NCI-H774 (cell line): Measurements from ENCODE around the gene PRXL2B.
A peak's percentile ranks its signal among the peaks of the same experiment; 100 is the strongest.

Experiments used
- DNase-seq: peaks from one replicate; lab custom pipeline; 2025; lab: John Stamatoyannopoulos, UW

Gene PRXL2B

DNA sequence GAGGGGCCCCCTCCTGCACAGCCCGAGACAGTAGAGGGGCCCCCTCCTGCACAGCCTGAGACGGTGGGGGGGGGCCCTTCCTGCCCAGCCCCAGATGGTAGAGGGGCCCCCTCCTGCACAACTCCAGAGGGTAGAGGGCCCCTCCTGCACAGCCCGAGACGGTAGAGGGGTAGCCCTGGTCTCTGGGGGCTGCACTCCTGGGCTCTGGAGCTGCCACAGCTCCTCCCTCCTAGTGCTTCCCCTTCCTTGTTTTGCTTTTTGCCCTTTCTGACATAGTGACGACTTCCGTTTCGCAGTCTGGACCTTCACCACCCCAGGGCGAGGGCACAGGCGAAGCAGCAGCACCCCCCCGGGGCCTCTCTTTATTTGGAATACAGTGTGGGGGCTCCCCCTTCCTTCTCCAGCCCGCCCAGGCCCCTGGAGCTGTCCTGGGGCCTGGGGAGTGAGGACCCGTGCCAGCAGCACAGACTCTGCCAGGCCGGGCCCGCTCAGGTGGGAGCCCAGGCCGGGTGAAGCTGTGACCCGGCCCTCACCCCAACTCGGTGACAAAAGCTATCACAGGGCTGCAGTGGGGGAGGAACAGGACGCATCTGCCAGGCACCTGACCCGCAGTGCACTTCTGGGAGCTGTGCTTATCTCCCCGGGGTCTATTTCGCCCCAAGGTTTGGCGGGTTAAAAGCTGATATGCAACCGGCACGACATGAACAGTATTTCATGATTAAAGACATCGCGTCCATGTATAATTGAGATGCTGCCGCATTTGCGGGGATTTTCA, 1.1 kb upstream of the PRXL2B start:
- DNase-seq: peak; percentile 1

DNA sequence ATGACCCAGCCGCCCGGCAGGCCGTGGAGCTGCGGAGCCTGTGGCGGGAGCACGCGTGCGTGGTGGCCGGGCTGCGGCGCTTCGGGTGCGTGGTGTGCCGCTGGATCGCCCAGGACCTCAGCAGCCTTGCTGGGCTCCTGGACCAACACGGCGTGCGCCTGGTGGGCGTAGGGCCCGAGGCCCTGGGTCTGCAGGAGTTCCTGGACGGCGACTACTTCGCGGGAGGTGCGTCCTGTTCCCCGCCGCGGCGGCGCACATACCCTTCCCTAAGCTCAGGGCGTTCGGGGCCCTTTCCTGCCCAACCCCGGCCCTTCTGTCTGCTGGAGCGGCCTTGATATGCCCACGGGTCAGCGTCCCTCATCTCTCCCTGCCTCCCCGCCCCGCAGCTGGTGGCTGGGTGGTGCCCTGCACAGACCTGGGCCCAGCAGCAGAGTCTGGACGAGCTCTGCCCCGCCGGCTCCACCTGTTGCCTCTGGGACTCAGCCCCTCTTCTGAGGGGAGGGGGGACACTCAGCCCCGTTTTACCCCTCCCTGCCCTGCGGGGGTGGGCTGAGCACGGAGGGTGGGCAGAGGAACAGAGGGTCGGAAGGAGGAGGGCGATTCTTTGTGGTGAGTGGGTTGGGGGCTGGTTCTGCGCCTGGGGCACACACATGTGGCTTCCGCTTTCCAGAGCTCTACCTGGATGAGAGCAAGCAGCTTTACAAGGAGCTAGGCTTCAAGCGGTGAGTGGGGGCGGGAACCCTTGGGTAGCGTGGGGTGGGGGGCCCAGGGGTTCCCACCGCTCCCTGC, 688 bp downstream of the PRXL2B start:
- DNase-seq: no peak

DNA sequence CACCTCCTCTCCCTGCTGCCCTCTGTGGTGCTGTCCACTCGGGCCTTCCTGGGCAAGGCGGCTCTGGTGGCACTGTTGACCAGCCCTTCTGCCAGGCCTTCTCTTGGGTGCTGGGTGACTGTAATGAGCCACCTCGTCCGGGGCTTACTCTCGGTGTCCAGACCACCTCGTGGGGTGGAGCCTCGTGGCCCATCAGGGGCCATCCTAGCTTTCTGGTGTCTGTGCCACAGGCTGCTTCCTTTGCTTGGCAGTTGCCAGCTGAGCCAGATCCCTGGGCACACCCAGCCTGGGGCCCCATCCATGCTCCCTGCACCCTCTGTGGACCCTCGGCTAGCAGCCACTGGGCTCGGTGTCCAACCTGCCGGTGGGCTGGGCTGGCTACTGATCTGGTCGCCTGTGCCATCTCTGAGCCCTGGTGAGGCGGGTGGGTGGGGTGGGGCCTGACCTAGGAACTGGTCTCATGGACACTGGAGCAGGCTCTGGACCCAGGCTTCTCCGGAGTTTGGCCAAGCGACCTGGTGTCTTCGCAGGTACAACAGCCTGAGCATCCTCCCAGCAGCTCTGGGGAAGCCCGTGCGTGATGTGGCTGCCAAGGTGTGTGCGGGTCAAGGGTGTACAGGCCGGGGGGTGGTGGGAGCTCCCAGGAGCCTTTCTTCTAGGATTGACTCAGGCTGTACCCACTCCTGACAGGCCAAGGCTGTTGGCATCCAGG, 1.4 kb downstream of the PRXL2B start:
- DNase-seq: no peak

DNA sequence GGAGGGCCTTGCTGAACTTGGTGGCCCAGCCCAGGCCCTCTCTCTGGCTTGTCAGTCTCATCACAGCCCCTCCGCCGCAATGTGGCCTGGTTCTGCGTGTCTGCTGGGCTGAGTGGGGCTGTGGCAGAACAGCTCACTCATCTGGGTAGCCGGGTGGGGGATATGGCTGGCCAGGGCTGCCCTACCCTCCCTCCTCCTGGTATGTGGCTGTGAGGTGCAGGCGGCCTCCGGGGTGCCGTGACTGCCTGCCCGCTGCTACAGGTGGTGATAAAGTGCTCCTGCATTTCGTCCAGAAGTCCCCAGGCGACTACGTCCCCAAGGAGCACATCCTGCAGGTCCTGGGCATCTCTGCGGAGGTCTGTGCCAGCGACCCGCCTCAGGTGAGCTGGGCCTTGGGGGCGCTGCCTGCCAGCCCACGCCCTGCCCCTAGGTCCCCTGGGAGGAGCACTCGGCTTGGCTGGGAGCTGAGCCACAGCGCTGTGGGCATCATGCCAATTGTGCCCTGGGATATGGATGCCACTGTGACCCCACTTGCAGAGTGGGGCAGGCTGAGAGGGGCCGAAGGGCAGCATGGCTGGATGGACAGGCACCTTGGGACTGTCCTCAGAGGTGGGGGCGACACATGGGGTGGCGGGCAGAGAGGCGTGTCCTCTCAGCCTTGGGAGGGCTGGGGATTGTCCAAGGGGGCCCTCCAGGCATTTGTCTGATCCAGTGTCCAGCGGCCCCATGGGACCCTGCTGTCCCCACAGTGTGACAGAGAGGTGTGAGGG, 2.3 kb downstream of the PRXL2B start:
- no peak for DNase-seq

DNA sequence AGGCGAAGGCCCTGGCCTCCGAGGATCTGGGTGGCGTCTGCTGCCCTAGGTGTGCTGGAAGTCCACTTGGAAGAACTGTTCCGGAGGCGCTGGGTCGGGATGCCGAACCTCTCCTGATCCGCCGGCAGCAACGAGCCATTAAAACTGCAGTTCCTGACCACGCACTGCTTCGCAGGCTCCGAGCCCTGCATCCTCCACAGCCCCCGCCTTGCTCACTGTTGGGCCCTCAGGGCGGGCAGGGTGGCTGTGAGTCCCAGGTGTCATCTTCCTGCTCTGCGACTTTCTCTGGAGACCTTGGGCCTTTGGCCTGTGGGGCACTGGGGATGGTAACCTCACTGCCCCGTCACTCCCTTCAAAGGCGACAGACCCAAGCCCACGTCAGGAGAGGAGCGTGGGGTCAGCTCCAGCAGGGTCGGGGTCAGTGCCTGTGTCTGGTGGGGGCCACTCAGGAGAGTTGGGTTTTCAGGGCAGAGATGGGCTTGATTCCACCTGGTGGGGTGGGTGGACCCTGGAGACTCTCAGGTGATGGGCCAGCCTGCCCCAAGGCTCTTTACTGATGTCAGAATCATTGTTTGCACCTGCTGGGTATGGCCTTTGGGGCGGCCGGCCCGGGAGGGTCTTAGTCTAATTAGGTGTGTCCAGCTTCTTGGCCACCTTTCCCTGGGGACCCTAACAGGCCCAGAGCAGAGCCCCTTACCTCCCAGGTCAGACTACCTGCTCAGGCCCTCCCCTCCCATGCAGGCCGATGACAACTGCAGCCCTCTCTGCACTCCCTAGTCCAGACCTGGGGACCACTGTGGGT, 3.1 kb downstream of the PRXL2B start:
- DNase-seq: no peak

DNA sequence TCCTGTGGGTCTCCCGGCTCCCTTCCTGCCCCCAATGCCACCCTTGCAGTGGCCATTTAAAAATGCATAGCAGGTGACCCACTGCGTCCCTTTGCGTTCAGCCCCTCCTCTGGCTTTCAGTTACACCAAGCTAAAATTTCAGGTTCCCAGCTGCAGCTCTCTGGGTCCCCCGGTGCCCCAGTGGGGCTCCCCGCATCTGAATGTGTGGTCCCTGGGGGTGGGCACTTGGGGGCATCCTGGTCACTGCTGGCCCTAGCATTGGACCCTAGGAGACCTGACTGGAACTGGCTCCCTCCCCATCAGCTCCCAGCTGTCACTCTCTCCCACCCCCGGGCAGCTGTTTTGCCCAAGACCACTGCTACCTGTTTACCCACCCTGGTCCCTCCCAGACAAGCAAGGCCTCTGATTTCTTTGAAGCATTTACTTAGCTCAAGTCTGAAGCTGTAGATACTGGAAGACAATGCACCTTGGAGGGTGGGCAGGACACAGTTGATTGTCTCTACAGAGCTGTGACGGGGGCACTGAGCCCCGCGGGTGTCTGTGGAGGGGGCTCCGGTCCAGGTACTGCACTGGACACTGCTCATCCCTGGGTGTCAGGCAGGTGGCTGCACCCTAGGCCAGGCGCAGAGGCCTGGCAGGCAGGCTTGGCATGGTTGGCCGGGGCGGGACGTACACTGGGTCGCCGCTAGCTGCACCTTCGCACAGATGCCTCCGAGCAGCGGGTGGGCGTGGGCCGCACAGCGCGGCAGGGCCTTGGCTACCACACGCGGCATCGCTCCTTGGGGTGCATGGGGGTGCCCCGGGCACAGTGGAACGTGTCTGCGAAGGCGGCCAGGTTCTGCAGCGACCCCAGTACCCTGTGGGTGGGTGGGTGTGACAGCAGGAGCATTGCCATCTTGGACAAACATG, 3.9 kb downstream of the PRXL2B start:
- DNase-seq: no peak

DNA sequence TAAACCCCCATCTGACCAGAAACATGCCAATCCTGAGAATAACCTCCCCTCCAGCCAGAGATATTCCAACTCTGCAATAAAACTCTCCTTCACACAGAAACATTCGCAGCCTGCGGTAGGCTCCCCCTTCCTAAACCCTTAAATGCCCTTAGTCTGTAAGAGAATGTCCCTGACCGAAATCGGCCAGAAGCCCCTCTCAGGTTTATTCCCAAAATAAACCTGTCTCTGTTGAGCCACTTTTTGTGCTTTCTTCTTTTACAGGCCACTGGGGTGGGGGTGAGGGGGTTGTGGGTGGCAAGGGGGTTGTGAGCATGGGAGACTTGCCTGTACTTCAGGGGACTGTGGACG, 4.6 kb downstream of the PRXL2B start:
- DNase-seq: no peak

DNA sequence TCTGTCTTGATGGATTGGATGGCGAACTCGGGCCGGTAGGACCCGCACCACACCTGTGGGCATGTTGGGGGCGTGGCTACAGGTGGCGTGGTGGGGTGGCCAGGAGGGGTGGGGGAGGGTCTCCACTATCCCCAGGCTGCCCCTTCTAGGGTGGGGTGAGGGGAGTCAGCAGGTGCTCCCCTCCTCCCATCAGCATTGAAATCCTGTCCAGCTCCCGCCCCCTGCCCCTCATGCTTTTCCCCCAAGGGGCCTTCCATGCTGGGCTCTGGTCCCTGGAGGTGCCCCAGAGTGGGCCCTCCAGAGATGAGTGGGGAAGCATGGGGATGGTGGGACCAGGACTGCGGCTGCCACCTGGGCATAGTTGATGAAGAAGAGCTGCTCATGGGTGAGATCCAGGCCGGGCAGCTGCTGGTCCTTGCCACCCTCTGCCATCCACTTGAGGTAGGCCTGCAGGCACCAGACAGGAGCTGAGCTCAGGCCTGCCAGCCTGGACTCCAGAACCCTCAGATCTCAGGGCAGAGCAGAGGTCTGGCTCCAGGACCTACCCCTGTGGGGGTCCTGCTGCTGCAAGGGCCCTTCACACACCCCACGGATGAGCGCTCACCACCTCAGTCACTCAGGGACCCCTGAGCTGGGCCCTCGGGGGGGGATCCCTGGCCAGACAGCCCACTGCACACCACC, 5.1 kb downstream of the PRXL2B start:
- no peak for DNase-seq

DNA sequence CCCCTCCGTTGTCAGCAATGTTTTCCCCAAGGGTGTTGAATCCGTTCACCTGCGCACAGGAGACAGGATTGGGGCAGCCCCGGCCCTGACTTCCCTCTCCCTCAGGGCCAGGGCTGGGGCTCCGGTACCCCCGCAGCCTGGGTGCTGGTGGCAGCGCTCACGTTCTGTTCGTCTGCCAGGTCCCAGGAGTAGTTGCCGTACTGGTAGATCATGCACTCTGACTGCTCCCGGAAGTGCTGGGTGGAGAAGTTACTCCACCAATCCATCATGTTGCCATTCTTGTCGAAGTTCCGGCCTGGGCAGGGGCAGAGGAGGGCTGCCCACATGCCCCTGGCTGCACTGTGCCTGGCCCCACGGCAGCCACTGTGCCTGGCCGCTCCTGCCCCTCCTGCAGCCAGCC, 6.1 kb downstream of the PRXL2B start:
- no peak for DNase-seq

DNA sequence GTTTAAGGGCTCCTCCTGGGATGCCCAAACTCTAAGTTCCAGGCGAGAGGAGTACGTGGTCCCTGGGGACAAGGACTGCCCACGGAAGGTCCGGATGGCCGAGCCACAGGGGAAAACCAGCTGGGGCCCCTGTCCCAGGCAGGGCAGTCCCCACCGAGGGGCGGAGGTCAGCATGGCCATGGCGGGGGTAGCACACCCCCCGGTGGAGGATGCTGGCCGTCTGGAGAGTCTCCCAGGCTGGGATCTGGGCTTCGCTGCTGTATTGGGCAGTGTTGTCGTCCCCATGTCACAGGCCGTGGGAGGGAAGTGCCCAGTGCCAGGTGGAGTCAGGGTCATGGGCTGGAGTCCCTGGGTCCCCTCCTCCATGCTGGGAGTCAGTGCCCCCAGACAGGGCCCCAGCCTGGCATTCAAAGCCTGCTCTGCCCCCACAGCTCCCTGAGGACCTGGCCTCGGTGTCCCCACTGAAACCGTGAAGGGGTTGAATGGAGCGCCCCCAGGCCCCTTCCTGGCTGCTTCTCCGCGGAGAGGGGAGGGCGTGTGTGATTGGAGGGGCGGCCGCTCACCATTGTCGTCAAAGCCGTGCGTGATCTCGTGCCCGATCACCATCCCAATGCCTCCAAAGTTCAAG, 6.8 kb downstream of the PRXL2B start:
- no peak for DNase-seq

DNA sequence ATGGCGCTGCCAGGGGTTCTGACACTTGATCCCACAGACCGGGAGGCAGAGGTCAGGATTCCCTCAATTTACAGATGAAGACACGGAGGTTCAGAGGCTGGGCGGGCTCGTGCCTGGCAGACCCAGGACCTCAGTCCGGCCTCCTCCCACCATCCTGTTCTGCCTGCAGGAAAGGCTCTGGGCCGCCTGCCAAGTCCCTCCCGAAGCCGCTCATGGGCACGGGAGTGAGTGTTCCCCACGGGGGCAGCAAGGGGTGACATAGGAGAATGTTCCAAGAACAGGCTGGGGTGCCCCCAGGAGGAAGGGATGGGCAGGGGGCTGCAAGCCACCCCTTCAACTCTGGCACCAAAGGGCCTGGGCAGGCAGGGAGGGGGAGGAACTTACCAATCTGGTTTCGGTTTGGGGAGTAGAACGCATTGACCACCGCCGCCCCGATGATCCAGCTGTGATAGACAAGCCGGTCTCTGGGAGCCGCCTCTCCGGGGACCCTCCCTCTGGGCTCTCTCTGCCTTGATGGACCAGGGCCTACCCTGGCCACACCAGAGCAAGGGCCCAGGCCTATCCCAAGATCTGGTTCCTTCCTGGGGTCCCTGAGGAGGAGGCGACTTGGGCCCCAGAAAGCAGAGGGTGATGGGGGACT, 7.5 kb downstream of the PRXL2B start:
- no peak for DNase-seq

DNA sequence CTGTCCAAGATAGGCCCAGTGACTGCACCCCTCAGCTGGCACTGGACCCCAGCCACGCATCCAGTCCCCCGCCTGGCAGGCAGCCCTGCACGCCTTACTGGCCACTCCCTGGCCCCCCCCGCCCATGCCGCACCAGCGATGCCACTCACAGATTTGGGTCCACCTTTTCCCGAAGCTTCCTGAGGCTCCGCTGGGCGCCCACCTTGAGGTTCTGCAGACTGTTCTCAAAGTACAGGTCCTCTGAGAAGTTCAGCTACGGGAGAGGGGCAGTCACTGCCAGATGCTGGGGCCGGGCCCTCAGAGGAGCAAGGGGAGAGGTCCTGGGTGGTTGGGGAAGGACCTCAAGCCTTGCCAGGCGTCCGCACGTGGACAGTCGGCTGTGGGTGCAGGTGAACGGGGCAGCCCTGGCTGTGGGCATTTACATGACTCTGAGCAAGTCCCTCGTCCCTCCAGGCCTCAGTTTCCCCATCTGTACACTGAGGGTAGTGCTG, 8.1 kb downstream of the PRXL2B start:
- DNase-seq: no peak

DNA sequence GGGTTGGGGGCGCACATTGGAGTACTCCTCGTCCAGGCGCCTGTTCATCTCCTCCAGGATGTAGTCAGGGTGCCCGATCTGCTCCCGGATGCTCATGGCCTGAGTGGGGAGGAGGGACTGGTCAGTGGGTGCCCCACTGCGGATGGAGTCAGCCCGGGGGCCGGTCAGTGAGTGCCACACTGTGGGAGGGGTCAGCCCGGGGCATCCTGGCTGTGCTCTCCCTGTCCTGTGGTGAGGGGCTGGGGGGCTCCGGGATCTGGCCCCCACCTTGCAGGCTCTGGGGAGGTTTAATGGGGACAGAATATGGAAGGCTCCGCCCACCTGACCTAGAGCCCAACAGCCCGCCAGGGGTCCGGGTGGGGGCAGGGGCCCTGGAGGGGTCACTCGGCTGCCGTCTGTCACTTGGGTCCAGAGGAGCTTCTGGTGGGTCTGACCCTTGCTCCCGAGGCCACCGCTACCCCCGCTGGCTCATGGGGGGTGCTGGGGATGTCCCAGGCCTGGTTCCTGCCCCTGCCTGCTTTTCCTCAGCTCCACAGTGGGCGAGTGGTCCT, 8.8 kb downstream of the PRXL2B start:
- DNase-seq: no peak

DNA sequence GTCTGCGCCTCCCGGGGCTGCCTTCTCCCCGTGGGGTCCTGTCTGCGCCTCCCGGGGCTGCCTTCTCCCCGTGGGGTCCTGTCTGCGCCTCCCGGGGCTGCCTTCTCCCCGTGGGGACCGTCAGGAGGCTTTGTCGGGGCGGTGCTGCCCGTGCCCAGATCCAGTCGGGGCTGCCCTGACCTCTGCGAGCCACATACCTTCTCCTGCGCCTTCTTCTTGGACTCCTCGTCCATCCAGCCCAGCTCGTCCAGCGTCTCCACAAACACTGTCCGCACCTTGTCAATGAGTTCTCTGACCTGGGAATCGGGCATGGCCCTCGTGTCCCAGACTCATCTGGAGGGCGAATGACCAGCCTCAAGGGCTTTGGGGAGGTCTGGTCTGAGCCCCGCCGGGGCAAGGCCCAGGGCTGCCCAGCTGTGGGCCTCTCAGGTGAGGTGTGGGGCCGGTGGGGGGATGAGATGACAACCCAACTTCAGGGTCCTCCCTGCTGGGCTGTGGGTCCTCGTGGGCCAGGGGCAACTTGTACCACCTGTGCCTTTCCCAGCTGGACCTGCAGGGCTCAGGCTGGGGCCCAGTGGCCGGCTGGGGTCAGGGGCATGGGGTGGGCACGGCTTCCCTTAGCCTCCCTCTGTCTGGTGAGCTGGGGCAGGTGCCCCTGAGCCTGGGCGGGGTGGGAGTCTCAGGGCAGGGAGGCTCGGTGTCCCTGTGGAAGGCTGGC, 9.4 kb downstream of the PRXL2B start:
- DNase-seq: no peak

DNA sequence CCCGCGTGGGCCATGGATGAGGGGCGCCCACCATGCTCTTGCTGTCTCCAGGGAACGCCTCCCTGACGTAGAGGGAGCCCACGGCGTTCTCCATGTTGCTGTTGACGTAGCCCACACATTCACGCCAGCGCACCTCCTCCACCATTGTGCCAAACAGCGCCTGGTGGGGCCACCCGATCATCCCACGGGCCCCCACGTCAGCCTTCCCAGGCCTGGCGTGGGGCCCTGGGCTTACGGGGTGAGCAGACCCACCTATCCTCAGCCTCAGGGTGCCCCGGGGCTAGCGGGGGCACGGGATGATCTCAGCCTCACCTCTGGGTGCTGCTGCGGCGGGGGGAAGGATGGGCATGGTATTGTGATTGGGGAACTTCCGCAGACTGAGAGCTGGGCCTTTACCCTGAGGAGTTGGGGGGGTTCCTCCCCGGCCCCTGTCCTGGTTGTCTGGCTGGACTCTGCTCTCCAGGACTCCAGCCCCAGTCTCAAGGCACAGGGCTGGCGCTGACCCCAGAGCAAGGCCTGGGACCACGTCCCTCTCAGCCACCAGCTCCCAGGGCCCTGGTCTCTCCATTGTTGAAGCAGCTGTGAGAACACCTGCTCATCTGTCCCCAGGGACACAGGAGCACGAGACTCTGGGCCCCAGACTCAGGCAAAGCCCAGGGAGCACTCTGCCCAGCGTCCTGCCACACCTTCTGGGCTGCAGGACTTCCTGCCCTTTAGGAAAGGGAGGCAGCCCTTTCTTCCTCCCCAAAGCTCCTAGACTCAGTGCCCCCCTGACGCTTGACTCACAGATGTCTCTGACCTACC, 10.2 kb downstream of the PRXL2B start:
- no peak for DNase-seq

DNA sequence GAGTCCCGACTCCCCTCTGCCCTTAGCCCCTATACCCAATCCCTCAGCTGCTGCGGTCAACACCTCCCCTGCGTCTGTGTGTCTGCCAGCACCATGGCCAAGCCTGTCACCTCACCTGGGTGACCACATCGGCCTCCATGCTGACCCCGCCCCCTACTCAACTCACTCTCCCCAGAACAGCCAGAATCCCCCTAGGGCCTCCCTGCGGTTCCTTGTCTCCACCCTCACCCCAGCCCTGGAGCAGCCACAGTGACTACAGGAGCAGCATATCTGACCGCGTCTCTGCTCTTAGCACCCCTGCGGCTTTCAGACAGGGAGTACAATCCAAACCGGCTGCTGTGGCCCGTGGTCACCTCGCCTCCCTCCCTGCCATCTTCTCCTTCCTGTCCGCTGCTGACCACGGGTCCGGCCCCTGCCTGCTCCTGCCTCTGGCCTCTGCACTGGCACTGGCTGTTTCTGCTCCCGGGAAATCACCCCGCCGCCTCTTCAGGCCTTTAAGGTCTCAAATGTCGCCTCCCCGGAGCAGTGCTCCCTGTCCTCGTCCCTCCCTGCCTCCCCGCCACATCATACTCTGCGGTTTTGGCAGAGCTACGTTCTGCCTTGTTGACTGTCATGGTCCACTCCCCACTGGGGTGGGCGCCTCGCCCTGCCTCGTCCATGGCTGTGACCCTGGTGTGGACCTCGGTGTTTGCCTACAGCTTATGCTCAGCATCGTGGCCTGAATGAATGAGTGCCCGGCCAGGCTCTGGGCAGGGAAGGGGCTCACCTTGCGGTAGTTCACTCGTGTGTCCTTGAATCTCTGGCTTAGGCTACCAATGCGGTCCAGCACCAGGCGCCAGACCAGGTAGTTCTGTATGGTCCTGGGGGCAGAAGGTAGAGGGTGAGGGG, 11.1 kb downstream of the PRXL2B start:
- DNase-seq: no peak
